NCI-H146 (cell line): Measurements from ENCODE around the gene LENG1.

Experiments used
- DNase-seq: peaks from one replicate; lab custom pipeline; 2025; lab: John Stamatoyannopoulos, UW

Gene LENG1

DNA sequence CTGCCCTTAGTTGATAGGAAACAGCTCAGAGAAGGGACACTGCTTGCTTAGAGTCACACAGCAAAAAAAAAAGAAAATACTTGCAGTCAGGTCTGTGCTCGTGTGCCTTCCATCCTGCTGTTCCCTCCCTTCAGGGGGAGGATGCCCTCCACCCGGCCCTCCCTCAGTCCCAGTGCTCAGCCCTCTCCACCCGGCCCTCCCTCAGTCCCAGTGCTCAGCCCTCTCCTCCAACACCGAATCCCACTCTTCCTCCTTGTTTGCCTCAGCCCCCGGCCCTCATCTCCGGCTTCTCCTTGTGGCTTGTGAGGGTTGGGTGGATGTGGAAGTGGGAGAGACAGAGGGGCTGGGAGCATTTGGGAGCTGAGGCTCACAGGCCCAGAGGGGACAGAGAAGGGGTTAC is 49.9 kb downstream of the LENG1 start:
- DNase-seq: no peak

GRCh38 chr19:54108496-54108895 is 51.0 kb downstream of the LENG1 start:
- DNase-seq: no peak

DNA sequence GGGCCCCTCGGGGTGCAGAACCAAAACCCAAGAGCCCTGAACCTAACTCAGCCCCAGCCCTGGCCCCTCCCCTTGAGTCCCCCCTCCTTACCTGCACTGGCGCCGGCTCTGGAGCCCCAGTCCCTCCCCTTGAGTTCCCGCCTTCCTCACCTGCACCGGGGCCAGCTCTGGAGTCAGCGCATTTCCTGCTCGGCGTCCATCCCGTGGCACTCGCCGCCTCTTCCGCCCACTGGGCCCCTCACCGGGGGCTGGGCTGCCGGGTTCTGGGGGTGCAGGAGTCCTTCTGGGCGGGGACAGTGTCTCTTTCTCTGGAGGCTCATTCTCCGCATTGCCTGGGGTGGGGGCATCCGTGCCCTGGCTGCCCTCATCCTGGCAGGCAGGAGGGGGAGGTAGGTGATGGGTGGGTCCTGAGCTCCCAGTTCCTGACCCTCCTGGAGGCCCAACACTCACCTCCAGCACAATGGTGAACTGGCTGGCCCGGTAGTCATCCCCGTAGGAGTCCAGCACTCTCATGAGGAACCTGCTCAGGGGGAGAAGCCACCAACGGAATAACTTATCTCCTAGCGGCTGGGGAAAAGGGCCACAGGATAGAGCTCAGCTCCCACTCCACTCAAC is 51.5 kb downstream of the LENG1 start:
- no peak for DNase-seq

GRCh38 chr19:54106716-54107115 is 52.8 kb downstream of the LENG1 start:
- DNase-seq: no peak

GRCh38 chr19:54105796-54106195 is 53.7 kb downstream of the LENG1 start:
- DNase-seq: no peak
